Panc1 (cell line): ENCODE data around the gene SLC66A3. TPM values are rescaled to one million over a fixed set of nuclear protein-coding genes. Genes with fewer than 3 reads are reported as not detected.

ENCODE experiments used
- ATAC-seq: fragments of 200-7000 bp; cut with Tn5 transposase; 2 replicates; pipeline ENCODE4 v1.9.1; 2020; ENCODE audit warnings: mild to moderate bottlenecking, moderate library complexity
- BruUV-seq: library from RNA; stranded (reverse); fragments of 400-500 nt; replicated peaks from 2 replicates; lab custom pipeline; 2021; lab: Mats Ljungman, UMichigan
- CTCF ChIA-PET: fragments of 300-600 bp; sonication (Branson Sonifier 250); formaldehyde crosslinking; loops from one replicate; lab custom pipeline; 2022; ENCODE audit warnings: antibody characterized with exemption; lab: Charles Lee
- POLR2A ChIA-PET: fragments of 300-600 bp; sonication (Branson Sonifier 250); formaldehyde crosslinking; loops from one replicate; lab custom pipeline; 2022; ENCODE audit warnings: antibody characterized with exemption; lab: Charles Lee
- DNase-seq: peaks from one replicate; pipeline ENCODE4 v3.0.0-alpha.2; 2010; ENCODE audit warnings: low read depth, low spot score
- H3K27ac ChIP-seq: 2 replicates; pipeline ENCODE4 v1.5.1; 2011; ENCODE audit warnings: mild to moderate bottlenecking, low read length, inconsistent platforms
- H3K27me3 ChIP-seq: fragments of 200-500 bp; sonication (Bioruptor generic); 2 replicates; pipeline ENCODE4 v1.6.0; 2014; ENCODE audit warnings: low read length, inconsistent platforms; ENCODE audit not compliant: control insufficient read depth, insufficient read depth
- H3K36me3 ChIP-seq: fragments of 200-500 bp; sonication (Bioruptor generic); 2 replicates; pipeline ENCODE4 v1.5.1; 2014; ENCODE audit warnings: inconsistent platforms, mild to moderate bottlenecking, low read length, moderate library complexity; ENCODE audit not compliant: control insufficient read depth, insufficient read depth
- H3K4me1 ChIP-seq: 2 replicates; pipeline ENCODE4 v1.5.1; 2011; ENCODE audit warnings: inconsistent platforms, mild to moderate bottlenecking, low read length, moderate library complexity; ENCODE audit not compliant: control insufficient read depth, insufficient read depth
- H3K4me3 ChIP-seq, 2 experiments: 2 replicates each; pipeline ENCODE4 v1.5.1; 2011 to 2012; ENCODE audit warnings: low read depth in 2 of 2, low read length in 2 of 2, mild to moderate bottlenecking in 2 of 2, inconsistent platforms in 1 of 2, moderate library complexity in 1 of 2
- H3K9me3 ChIP-seq: fragments of 200-500 bp; sonication (Bioruptor generic); 2 replicates; pipeline ENCODE4 v1.5.1; 2014; ENCODE audit warnings: low read depth, mild to moderate bottlenecking, inconsistent platforms, low read length, moderate library complexity; ENCODE audit not compliant: control insufficient read depth, insufficient read depth
- POLR2AphosphoS5 ChIP-seq: IDR thresholded peaks from 2 replicates; pipeline ENCODE4 v1.6.1; 2012; ENCODE audit warnings: mild to moderate bottlenecking, low read depth, low read length, moderate library complexity
- SIN3A ChIP-seq: IDR thresholded peaks from 2 replicates; pipeline ENCODE4 v1.6.1; 2012; ENCODE audit warnings: low read depth, mild to moderate bottlenecking, low read length, moderate library complexity, borderline replicate concordance; ENCODE audit not compliant: insufficient read depth
- TCF7L2 ChIP-seq: IDR thresholded peaks from 2 replicates; pipeline ENCODE4 v1.6.1; 2011; ENCODE audit warnings: mild to moderate bottlenecking, low read depth, low read length, inconsistent platforms
- in situ Hi-C: cut with HindIII; loops from 2 replicates; pipeline ENCODE4 v1.10.0; 2016; ENCODE audit warnings: low sequenced_read_pairs, low pct_unique_long_range_greater_than_20kb
- intact Hi-C: fragments of 100-400 bp; cut with micrococcal nuclease; formaldehyde crosslinking; loops from one replicate; pipeline ENCODE4 v1.10.0; 2022; ENCODE audit not compliant: unreplicated experiment
- total RNA-seq: library from RNA; stranded (reverse); gene quantifications from one replicate; pipeline ENCODE4 v1.2.1, GENCODE V29; 2021; ENCODE audit not compliant: unreplicated experiment
- TF ChIP-seq, protein P1 (sequence below), 2 experiments: IDR thresholded peaks; 2 replicates each; pipeline ENCODE4 v1.6.1; 2011 to 2012; ENCODE audit warnings: low read depth in 2 of 2, control low read depth in 1 of 2, low read length in 1 of 2, mild to moderate bottlenecking in 1 of 2, moderate library complexity in 1 of 2; ENCODE audit not compliant: insufficient read depth in 1 of 2
- TF ChIP-seq, protein P2 (sequence below): fragments of 450-650 bp; IDR thresholded peaks from 2 replicates; pipeline ENCODE4 v1.5.1; 2017; ENCODE audit warnings: mild to moderate bottlenecking

SLC66A3 gene
- total RNA-seq, 1 experiment from 2014 or later: 39.1 TPM

DNA sequence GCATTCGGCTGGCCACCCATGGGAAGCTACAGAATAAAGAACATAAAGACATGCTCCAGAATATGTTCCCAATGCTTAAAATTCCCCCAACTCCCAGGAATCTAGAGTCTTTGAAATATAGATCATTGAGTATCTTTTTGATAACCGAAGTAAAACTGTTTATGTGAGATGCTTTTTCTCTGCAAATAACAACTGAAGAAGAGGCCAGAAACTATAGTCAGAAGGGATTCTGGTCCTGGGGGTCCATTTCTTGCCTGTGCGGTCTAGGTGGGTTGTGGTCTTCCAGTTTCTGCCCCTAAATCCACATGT is 30.6 kb upstream of the SLC66A3 start:
- ChIA-PET POLR2A (no interaction called here), CTCF (interaction anchor here (0.6 to 2.8 kb wide), 6 partner anchors 8 to 292 kb away, joined by 3 to 15 read pairs (median 6); a partner anchor contains a TSS)
- Histone ChIP-seq H3K36me3 (no peaks in the 10 kb centered on the region), H3K4me1 (no peaks in the 10 kb centered on the region), H3K4me3 (no peak overlapping the region), H3K9me3 (no peaks in the 10 kb centered on the region), H3K27me3 (no peaks in the 10 kb centered on the region), H3K27ac (no peak overlapping the region)
- TF ChIP-seq, protein P1, sequence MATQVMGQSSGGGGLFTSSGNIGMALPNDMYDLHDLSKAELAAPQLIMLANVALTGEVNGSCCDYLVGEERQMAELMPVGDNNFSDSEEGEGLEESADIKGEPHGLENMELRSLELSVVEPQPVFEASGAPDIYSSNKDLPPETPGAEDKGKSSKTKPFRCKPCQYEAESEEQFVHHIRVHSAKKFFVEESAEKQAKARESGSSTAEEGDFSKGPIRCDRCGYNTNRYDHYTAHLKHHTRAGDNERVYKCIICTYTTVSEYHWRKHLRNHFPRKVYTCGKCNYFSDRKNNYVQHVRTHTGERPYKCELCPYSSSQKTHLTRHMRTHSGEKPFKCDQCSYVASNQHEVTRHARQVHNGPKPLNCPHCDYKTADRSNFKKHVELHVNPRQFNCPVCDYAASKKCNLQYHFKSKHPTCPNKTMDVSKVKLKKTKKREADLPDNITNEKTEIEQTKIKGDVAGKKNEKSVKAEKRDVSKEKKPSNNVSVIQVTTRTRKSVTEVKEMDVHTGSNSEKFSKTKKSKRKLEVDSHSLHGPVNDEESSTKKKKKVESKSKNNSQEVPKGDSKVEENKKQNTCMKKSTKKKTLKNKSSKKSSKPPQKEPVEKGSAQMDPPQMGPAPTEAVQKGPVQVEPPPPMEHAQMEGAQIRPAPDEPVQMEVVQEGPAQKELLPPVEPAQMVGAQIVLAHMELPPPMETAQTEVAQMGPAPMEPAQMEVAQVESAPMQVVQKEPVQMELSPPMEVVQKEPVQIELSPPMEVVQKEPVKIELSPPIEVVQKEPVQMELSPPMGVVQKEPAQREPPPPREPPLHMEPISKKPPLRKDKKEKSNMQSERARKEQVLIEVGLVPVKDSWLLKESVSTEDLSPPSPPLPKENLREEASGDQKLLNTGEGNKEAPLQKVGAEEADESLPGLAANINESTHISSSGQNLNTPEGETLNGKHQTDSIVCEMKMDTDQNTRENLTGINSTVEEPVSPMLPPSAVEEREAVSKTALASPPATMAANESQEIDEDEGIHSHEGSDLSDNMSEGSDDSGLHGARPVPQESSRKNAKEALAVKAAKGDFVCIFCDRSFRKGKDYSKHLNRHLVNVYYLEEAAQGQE (IDR thresholded peaks at IDR 0.05; ENCODE audit: insufficient read depth in 1 of 2, low read depth in 2 of 2, low read length in 1 of 2): no peak
- TF ChIP-seq, protein P2, sequence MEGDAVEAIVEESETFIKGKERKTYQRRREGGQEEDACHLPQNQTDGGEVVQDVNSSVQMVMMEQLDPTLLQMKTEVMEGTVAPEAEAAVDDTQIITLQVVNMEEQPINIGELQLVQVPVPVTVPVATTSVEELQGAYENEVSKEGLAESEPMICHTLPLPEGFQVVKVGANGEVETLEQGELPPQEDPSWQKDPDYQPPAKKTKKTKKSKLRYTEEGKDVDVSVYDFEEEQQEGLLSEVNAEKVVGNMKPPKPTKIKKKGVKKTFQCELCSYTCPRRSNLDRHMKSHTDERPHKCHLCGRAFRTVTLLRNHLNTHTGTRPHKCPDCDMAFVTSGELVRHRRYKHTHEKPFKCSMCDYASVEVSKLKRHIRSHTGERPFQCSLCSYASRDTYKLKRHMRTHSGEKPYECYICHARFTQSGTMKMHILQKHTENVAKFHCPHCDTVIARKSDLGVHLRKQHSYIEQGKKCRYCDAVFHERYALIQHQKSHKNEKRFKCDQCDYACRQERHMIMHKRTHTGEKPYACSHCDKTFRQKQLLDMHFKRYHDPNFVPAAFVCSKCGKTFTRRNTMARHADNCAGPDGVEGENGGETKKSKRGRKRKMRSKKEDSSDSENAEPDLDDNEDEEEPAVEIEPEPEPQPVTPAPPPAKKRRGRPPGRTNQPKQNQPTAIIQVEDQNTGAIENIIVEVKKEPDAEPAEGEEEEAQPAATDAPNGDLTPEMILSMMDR: no peak; the same call in none of the 2 replicates
- TF ChIP-seq POLR2AphosphoS5 (no peak), TCF7L2 (no peak), SIN3A (no peak)
- no TSS peak for BruUV-seq
- intact Hi-C loops: loop anchor here (1.0 kb wide), 1 partner anchor 292 kb away; no protein-coding TSS in a partner anchor
- in situ Hi-C loops: no loop called here
- no peak for DNase-seq
- ATAC-seq: no peak

DNA sequence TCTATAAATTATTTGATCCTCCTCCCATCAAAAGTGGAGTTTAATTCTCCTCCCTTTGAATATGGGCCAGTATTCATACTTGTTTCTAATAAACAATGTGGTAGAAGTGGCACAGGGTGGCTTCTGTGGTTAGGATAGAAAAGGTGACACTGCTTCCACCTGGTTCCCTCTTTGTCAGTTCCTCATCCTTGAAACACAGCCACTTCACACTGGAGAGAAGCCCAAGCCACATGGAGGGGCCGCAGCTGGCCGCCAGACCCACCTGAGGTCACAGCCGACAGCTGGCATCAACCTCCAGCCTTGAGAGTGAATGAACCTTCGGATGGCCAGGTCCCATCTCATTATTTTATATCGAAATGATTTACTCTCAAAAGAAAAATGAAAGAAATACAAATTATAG is 27.5 kb upstream of the SLC66A3 start:
- DNase-seq: no peak
- ChIA-PET POLR2A (no interaction called here), CTCF (interaction anchor here (0.7 kb wide), 1 partner anchor 471 kb away, joined by 3 read pairs; no protein-coding TSS in a partner anchor)
- BruUV-seq: no TSS peak
- Histone ChIP-seq H3K36me3 (no peaks in the 10 kb centered on the region), H3K4me3 (no peak overlapping the region), H3K9me3 (no peaks in the 10 kb centered on the region), H3K4me1 (peaks cover 10% of the 10 kb centered on the region), H3K27me3 (no peaks in the 10 kb centered on the region), H3K27ac (no peak overlapping the region)
- no peak for ATAC-seq
- TF ChIP-seq SIN3A (no peak), POLR2AphosphoS5 (no peak), TCF7L2 (no peak)
- TF ChIP-seq, protein P2: no peak
- TF ChIP-seq, protein P1 (IDR thresholded peaks at IDR 0.05; ENCODE audit: insufficient read depth in 1 of 2, low read depth in 2 of 2, low read length in 1 of 2): no peak
- intact Hi-C loops: no loop called here
- in situ Hi-C loops: no loop called here
